Fibroblast of lung (primary cell): ENCODE data around the gene TTC31. TPM values are rescaled to one million over a fixed set of nuclear protein-coding genes. Genes with fewer than 3 reads are reported as not detected.

Source experiments
- DNase-seq, 2 donors: peaks; one replicate each; pipeline versions ENCODE4 v3.0.0 to v3.0.0-alpha.2; 2010; ENCODE audit warnings: low read depth in 2 of 2
- H2AFZ ChIP-seq: 2 replicates; pipeline ENCODE4 v1.5.1; 2012; ENCODE audit warnings: low read length, control low read depth, inconsistent platforms
- H3K27ac ChIP-seq: 2 replicates; pipeline ENCODE4 v1.5.1; 2011; ENCODE audit warnings: low read length, control low read depth; ENCODE audit not compliant: insufficient read depth
- H3K27me3 ChIP-seq: 2 replicates; pipeline ENCODE4 v1.5.1; 2011; ENCODE audit warnings: mild to moderate bottlenecking, low read length; ENCODE audit not compliant: control insufficient read depth, insufficient read depth
- H3K36me3 ChIP-seq: 2 replicates; pipeline ENCODE4 v1.5.1; 2011; ENCODE audit warnings: low read length; ENCODE audit not compliant: control insufficient read depth, insufficient read depth
- H3K4me1 ChIP-seq: 2 replicates; pipeline ENCODE4 v1.5.1; 2011; ENCODE audit warnings: low read length; ENCODE audit not compliant: control insufficient read depth, insufficient read depth; ENCODE audit errors: extremely low read depth
- H3K4me2 ChIP-seq: 2 replicates; pipeline ENCODE4 v1.5.1; 2011; ENCODE audit warnings: low read length, control low read depth; ENCODE audit not compliant: insufficient read depth; ENCODE audit errors: extremely low read depth
- H3K4me3 ChIP-seq, 4 experiments: fragments of 200-600 bp in 1 of 4; sonication (generic) in 1 of 4; replicated peaks in 1 of 4; 2 replicates each; pipeline ENCODE4 v1.5.1; 2011 to 2016; ENCODE audit warnings: low read length in 4 of 4, low read depth in 3 of 4, mild to moderate bottlenecking in 3 of 4, control low read depth in 2 of 4, inconsistent platforms in 1 of 4, mixed read lengths in 1 of 4; ENCODE audit not compliant: insufficient read depth in 1 of 4; ENCODE audit errors: control extremely low read depth in 1 of 4
- H3K79me2 ChIP-seq: 2 replicates; pipeline ENCODE4 v1.5.1; 2012; ENCODE audit warnings: mild to moderate bottlenecking, low read length, inconsistent platforms; ENCODE audit not compliant: control insufficient read depth, insufficient read depth
- H3K9ac ChIP-seq: 2 replicates; pipeline ENCODE4 v1.5.1; 2011; ENCODE audit warnings: mild to moderate bottlenecking, low read length, control low read depth; ENCODE audit not compliant: insufficient read depth
- H3K9me3 ChIP-seq: 2 replicates; pipeline ENCODE4 v1.5.1; 2012; ENCODE audit warnings: low read depth, low read length; ENCODE audit not compliant: control insufficient read depth, insufficient read depth
- H4K20me1 ChIP-seq: 2 replicates; pipeline ENCODE4 v1.5.1; 2011; ENCODE audit warnings: low read length; ENCODE audit not compliant: control insufficient read depth, insufficient read depth; ENCODE audit errors: extremely low read depth
- EZH2 ChIP-seq: IDR thresholded peaks from 2 replicates; pipeline ENCODE4 v1.5.1; 2012; ENCODE audit warnings: low read length, control low read depth, mild to moderate bottlenecking; ENCODE audit errors: missing control alignments
- polyA plus RNA-seq, 2 donors: library from polyadenylated mRNA; depleted of rRNA in 1 of 2; stranded (reverse) in 1 of 2; unstranded in 1 of 2; fragments of >200 nt; gene quantifications; 2 replicates each; pipeline ENCODE4 v1.2.1, GENCODE V29; 2011 to 2012; ENCODE audit warnings: missing spikeins in 1 of 2
- total RNA-seq: library from RNA; depleted of rRNA; stranded (reverse); fragments of >200 nt; gene quantifications from 2 replicates; pipeline ENCODE4 v1.2.1, GENCODE V29; 2014
- TF ChIP-seq, protein P1 (sequence below), 2 donors: IDR thresholded peaks in 1 of 2; conservative IDR thresholded peaks in 1 of 2; 1 replicate in 1 of 2; 2 replicates in 1 of 2; pipeline ENCODE4 v1.5.1; 2011 to 2012; ENCODE audit warnings: low read length in 2 of 2, control low read depth in 1 of 2, inconsistent platforms in 1 of 2, low read depth in 1 of 2, mild to moderate bottlenecking in 1 of 2

The TTC31 gene
- total and polyA plus RNA-seq, 2 donors (not counting 1 experiment from before 2014, with no cell fraction given): 10.7 to 11.8 TPM

DNA sequence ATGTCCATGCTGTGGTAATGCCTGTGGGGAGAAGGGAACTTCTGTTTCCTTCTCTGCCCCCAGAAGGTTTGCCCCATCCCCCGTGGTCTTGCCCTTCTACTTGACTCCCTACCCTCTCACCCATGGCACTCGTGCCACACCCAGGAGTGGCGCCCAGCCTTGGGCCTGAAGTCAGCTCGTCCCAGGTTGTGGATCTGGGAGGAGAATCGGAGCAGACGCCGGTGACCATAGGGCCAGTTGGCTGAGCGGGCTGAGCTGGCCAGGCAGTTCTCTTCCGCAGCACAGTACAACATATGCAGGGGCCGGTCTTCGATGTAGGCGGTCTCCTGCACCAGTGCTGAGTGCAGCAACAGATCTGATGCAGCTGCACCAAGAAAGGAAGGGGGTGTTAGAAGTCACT, 51.5 kb downstream of the TTC31 start:
- no peaks in the 10 kb centered on the region for H3K9me3 ChIP-seq
- peaks cover 2% of the 10 kb centered on the region for H3K27me3 ChIP-seq
- no peak overlapping the region for H2AFZ ChIP-seq
- H4K20me1 ChIP-seq: no peaks in the 10 kb centered on the region
- no peak overlapping the region for H3K4me3 ChIP-seq
- H3K4me1 ChIP-seq: peaks cover 7% of the 10 kb centered on the region
- no peak overlapping the region for H3K27ac ChIP-seq
- DNase-seq: no peak
- TF ChIP-seq EZH2: no peak
- TF ChIP-seq, protein P1, sequence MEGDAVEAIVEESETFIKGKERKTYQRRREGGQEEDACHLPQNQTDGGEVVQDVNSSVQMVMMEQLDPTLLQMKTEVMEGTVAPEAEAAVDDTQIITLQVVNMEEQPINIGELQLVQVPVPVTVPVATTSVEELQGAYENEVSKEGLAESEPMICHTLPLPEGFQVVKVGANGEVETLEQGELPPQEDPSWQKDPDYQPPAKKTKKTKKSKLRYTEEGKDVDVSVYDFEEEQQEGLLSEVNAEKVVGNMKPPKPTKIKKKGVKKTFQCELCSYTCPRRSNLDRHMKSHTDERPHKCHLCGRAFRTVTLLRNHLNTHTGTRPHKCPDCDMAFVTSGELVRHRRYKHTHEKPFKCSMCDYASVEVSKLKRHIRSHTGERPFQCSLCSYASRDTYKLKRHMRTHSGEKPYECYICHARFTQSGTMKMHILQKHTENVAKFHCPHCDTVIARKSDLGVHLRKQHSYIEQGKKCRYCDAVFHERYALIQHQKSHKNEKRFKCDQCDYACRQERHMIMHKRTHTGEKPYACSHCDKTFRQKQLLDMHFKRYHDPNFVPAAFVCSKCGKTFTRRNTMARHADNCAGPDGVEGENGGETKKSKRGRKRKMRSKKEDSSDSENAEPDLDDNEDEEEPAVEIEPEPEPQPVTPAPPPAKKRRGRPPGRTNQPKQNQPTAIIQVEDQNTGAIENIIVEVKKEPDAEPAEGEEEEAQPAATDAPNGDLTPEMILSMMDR (conservative IDR thresholded peaks at IDR 0.05 in 1 of 2, IDR thresholded peaks at IDR 0.05 in 1 of 2; ENCODE audit: low read depth in 1 of 2, low read length in 2 of 2): no peak
- H3K79me2 ChIP-seq: peaks cover 2% of the 10 kb centered on the region
- H3K36me3 ChIP-seq: peaks cover 5% of the 10 kb centered on the region
- H3K4me2 ChIP-seq: no peak overlapping the region
- no peak overlapping the region for H3K9ac ChIP-seq

DNA sequence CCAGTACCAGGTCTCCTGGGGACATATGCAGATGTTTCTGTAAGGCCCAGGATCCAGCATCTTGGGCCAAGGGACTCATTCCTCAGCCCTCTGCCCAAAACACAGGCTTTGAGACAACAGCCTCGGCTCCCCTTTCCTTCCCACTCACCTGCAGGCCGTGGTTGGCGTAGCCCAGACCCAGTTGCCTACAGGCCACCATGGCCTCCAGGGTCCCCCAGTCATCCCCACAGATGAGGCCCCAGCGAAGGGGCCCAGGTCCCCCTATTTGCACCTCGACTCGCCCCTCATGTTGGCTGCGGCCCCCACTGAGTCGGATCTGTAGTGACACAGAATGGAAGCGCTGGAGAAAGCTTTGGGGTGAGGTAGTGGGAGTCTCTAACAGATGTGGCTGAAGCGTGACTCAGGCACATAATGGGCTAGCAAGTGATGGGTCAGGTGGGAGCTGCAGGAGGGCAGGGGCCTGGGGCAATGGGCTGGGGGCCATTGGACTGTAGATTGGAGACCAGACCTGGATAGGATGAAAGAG, 52.6 kb downstream of the TTC31 start:
- Histone ChIP-seq H4K20me1 (no peaks in the 10 kb centered on the region), H3K27me3 (peaks cover 2% of the 10 kb centered on the region), H3K27ac (no peak overlapping the region), H3K79me2 (peaks cover 1% of the 10 kb centered on the region), H3K9me3 (no peaks in the 10 kb centered on the region), H3K4me1 (peaks cover 7% of the 10 kb centered on the region), H3K4me3 (no peak overlapping the region), H3K36me3 (peaks cover 5% of the 10 kb centered on the region), H2AFZ (no peak overlapping the region), H3K4me2 (no peak overlapping the region), H3K9ac (no peak overlapping the region)
- no peak for DNase-seq
- no peak for TF ChIP-seq EZH2
- TF ChIP-seq, protein P1 (conservative IDR thresholded peaks at IDR 0.05 in 1 of 2, IDR thresholded peaks at IDR 0.05 in 1 of 2; ENCODE audit: low read depth in 1 of 2, low read length in 2 of 2): no peak

DNA sequence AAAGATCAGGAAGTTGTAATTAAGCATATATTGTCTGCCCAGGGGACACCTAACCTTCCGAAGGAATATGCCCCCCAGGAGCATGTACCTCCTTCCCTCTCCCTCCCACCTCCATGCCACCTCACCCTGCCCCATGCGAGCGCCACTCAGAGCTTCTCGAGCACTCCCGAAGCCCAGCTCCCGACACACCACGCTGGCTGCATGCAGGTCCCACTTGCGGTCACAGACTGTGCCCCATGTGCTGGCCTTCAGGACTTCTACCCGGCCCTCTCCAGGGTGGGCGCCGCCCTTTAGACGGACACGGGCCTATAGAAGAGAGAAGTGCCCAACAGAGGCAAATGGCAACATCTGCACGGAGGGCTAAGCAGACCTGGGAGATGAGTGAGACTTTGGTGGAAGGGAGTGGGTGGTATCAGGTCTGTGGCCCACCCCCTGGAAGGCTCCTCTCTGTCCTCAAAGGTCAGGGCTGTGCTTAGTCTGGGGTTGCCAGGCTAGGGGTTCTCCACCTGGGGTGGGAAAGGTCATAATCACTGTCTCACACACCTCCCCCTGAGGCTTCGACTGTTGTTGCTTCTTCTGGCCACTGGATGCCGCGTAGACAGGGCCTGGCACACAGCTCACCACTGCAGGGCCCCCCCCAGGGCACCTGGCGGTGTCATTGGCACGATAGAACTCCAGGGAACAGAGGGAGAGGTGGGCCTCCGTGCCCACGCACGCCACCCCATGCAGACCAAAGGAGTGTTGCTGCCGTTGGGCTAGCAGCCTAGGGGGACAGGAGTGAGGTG, 53.5 kb downstream of the TTC31 start:
- peaks cover 2% of the 10 kb centered on the region for H3K27me3 ChIP-seq
- TF ChIP-seq, protein P1 (conservative IDR thresholded peaks at IDR 0.05 in 1 of 2, IDR thresholded peaks at IDR 0.05 in 1 of 2; ENCODE audit: low read depth in 1 of 2, low read length in 2 of 2): no peak
- H3K4me2 ChIP-seq: no peak overlapping the region
- no peak for DNase-seq
- no peaks in the 10 kb centered on the region for H3K9me3 ChIP-seq
- H3K4me3 ChIP-seq: no peak overlapping the region
- H3K79me2 ChIP-seq: no peaks in the 10 kb centered on the region
- no peaks in the 10 kb centered on the region for H3K4me1 ChIP-seq
- no peak overlapping the region for H3K9ac ChIP-seq
- no peak overlapping the region for H3K27ac ChIP-seq
- no peak overlapping the region for H2AFZ ChIP-seq
- H3K36me3 ChIP-seq: peaks cover 5% of the 10 kb centered on the region
- H4K20me1 ChIP-seq: no peaks in the 10 kb centered on the region
